ENCODE measurements around the gene NIPSNAP3A.
"Not testable (repeated sequence)": the region's sequence is repeated elsewhere in the genome, so short reads cannot be mapped to it uniquely, and the experiment has no call there.

The NIPSNAP3A gene

DNA sequence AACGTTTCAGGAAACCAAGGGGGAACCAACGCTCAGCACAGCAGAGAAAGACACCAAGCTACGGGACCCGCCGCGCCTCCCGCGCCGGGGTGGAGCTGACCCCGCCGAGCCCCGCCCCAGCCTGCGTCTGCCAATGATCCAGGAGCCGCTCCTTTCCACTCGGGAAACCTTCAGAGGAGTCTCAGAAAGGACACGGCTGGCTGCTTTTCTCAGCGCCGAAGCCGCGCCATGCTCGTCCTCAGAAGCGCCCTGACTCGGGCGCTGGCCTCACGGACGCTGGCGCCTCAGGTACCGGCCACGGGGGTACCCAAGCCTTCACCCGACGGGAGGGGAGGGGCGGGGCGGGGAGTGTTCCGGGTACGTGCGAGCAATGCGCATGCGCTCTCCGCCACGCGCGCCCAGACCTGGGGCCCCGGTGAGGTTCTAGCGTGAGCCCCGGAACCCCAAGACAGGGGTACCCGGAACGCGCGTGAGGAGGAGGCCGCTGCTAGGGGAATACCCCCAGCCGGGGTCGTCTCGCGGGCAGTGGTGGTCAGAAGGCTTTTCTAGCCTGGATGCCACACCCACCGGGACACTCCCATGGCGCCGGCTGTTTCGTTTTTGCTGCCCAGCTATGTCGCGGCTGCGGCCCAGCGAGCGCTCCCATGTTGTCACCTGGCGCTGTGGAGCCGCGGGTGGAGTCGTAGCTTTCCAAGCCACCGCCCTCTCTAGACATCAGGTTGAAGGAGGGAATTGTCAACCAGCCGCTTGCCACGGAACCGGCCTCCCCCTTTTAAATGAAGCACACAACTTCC is at the start of gene NIPSNAP3A:
TSS of gene NIPSNAP3A (plus strand) at position 119 of the 794 bp plus-strand sequence. CDS start at position 229, 110 bp downstream.
- peak; percentile 75 to 77 for DNase-seq (ENCODE audit: low read depth in 2 of 2)

DNA sequence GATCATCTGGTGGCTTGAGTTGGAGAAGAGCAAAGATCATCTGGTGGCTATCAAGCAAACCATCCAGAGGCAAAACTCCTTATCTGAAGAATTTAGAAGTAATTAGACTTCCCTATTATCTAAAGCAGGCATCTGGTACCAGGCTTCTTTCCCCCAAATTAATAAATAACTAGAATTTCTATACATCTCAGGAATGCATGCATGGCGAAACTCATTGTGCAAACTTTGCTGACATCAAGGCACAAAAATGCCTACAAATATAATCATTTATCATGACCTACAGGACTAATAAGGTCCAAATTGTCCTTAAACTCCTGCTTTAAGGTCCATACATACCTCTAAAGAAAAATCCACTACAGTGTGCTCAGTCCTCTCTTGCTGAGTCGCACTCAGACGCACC is 47.2 kb upstream of the NIPSNAP3A start:
- no peak for DNase-seq (ENCODE audit: low read depth in 2 of 2)

DNA sequence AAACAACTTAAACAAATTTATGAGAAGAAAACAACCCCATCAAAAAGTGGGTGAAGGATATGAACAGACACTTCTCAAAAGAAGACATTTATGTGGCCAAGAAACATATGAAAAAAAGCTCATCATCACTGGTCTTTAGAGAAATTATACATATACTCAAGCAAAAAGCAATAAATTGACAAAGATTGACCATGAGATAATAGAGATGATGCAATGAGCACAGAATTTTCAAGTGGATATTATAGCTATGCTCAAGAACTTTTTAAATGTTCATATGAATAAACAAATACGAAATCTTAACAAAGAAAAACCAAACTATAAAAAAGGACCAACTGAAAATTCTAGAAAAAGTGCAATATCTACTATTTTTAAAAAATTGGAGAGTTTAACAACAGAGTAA is 38.7 kb upstream of the NIPSNAP3A start:
- DNase-seq (ENCODE audit: low read depth in 2 of 2) = not testable (repeated sequence)

DNA sequence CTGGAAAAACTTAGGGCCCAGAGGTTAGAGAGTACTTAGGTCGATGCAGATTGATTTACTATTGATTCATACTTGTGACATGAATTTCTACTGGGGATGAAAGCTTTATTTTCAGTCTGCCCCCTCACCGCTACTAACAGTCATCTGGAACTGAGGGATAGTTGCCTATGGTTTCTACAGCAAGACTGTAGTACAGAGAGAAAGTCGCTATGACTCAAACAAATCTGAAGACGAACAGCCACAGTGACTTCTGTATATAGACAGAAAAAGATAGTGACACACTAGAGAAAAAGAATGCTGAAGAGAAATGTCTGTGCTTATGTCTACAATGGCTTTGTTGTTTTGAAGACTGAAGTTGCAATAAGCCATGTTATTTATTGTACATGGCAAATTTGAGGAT is 35.9 kb upstream of the NIPSNAP3A start:
- no peak for DNase-seq (ENCODE audit: low read depth in 2 of 2)

- no peak for DNase-seq (ENCODE audit: low read depth in 2 of 2)
Observed at GRCh38 chr9:104725014-104725413, 22.5 kb upstream of the NIPSNAP3A start.

DNA sequence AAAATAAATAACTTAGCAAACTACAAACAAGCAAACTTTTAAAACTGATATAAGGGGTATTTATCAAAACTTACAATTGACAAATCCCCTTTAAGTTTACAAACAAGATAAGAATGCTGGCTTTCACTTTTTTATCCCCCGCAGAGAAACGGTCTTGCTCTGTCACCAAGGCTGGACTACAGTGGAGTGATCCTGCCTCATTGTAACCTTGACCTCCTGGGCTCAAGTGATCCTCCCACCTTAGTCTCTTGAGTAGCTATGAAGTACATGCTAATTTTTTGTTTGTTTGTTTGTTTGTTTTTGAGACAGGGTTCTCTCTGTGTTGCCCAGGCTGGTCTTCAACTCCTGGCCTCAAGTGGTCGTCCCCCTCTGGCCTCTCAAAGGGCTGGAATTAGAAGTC is 9.0 kb upstream of the NIPSNAP3A start:
- no peak for DNase-seq (ENCODE audit: low read depth in 2 of 2)

GRCh38 chr9:104740621-104741020 is 6.9 kb upstream of the NIPSNAP3A start:
- no peak for DNase-seq (ENCODE audit: low read depth in 2 of 2)

DNA sequence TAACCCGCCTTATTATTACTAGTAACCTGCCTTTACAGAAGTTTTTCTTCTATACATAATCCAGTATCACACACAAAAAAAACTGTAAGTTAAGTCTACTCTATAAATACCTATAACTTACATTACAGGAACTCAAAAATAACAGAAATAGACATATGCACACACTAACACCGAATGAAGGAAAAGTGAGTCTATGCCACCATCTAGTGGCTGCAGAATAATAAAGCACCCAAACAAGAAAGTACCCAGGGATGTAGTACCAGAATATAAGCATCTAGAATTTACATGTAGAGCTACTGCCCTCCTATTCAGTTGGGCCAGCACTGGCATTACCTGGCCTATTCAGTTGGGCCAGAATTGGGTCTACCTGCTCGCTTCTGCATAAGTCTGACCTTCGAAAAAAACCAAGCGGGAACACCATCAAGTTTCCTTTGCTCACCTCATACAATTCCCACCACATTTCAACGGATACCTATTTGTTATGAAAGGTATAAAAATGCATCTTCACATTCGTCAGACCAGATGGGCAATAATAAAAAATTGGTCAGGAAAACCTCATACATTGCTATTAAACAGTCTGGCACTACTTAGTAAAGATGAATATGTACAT is 4.0 kb upstream of the NIPSNAP3A start:
- no peak for DNase-seq (ENCODE audit: low read depth in 2 of 2)

- DNase-seq (ENCODE audit: low read depth in 2 of 2) = no peak
Observed at GRCh38 chr9:104745852-104746251, 1.6 kb upstream of the NIPSNAP3A start.

DNA sequence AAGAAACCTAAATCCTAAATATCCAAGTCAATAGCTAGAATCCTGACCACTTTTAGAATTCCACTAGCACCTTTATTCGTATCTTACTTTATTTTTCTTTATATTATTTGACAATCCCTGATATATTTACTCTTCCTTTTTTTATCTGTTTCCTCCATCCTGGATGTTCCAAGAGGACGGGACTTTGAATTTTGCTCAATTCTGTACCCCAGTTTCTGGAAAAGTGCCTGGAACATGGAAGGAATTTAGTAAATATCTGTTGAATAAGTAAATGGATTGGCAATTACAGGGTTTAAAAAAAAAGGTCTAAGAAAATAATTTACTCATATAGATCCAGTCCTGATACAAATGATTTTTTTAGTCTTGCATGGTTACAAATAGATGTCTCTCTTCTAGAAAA is 1.2 kb upstream of the NIPSNAP3A start:
- DNase-seq (ENCODE audit: low read depth in 2 of 2) = no peak

GRCh38 chr9:104746798-104747197 is 685 bp upstream of the NIPSNAP3A start:
- DNase-seq (ENCODE audit: low read depth in 2 of 2) = no peak

GRCh38 chr9:104747245-104747564 is 278 bp upstream of the NIPSNAP3A start:
- DNase-seq (ENCODE audit: low read depth in 2 of 2) = no peak

- no peak for DNase-seq (ENCODE audit: low read depth in 2 of 2)
Observed at GRCh38 chr9:104748359-104749031, 1.0 kb downstream of the NIPSNAP3A start.

- no peak for DNase-seq (ENCODE audit: low read depth in 2 of 2)
Observed at GRCh38 chr9:104750185-104750767, 2.8 kb downstream of the NIPSNAP3A start.

- no peak for DNase-seq (ENCODE audit: low read depth in 2 of 2)
Observed at GRCh38 chr9:104758974-104759373, 11.5 kb downstream of the NIPSNAP3A start.

- DNase-seq (ENCODE audit: low read depth in 2 of 2) = no peak
Observed at GRCh38 chr9:104765138-104765537, 17.7 kb downstream of the NIPSNAP3A start.

DNA sequence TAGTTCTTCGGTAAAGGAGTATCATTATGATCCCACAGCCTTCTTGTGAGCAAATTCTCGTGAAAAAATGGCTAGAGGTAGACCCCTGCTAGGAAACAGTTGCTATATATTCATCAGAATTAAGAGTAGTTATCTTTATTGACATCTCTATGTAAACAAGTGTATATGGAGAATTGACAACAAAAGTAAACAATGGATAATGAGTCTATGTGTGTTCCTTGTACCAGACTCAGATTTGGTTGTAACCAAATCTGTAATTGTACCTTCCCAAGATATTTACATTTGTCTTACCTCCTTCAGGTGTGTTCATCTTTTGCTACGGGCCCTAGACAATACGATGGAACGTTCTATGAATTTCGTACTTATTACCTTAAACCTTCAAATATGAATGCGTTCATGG is 18.5 kb downstream of the NIPSNAP3A start:
- DNase-seq (ENCODE audit: low read depth in 2 of 2) = no peak

DNA sequence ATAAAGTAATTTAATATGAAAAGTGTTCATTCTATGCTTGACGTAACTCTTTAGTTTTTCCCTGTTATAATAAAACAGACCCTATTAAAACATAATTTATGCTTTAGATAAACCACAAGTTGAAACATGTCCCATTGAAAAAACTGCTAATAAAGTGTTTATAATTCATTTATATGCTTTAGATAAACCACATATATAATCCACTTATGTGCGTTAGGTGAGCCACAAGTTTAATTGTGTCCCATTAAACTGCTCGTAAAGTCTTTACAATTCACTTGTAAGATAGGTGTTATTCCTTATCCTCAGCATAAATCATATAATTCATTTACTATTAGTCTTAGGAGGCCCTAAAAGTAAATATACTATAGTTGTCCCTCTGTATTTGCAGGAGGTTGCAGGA is 20.0 kb downstream of the NIPSNAP3A start:
- no peak for DNase-seq (ENCODE audit: low read depth in 2 of 2)

DNA sequence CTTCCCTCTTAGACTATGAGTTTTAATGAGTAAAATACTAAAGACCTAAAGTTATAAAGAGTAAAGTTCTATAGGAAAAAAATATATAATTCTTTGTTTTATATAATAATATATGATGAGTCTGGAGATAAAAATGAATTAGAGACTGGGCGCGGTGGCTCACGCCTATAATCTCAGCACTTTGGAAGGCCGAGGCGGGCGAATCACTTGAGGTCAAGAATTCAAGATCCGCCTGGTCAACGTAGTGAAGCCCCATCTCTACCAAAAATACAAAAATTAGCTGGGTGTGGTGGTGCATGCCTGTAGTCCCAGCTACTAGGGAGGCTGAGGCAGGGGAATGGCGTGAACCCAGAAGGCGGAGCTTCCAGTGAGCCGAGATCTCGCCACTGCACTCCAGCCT is 21.5 kb downstream of the NIPSNAP3A start:
- DNase-seq (ENCODE audit: low read depth in 2 of 2) = not testable (repeated sequence)

GRCh38 chr9:104769655-104770054 is 22.2 kb downstream of the NIPSNAP3A start:
- no peak for DNase-seq (ENCODE audit: low read depth in 2 of 2)

GRCh38 chr9:104772714-104773510 is 25.4 kb downstream of the NIPSNAP3A start:
- no peak for DNase-seq (ENCODE audit: low read depth in 2 of 2)

- DNase-seq (ENCODE audit: low read depth in 2 of 2) = no peak
Observed at GRCh38 chr9:104774132-104774531, 26.6 kb downstream of the NIPSNAP3A start.
